Sigmoid colon (tissue), 4 donors: ENCODE measurements around the gene XKR3.

Experiments
- CTCF ChIP-seq, 4 experiments: fragments of 450-650 bp in 3 of 4; fragments of 200-600 bp in 1 of 4; IDR thresholded peaks; one replicate each; pipeline ENCODE4 v1.5.1; 2016 to 2019; ENCODE audit warnings: antibody characterized with exemption in 4 of 4, mild to moderate bottlenecking in 3 of 4, moderate library complexity in 2 of 4
- POLR2AphosphoS5 ChIP-seq, 4 donors: sonication (generic); formaldehyde crosslinking; IDR thresholded peaks; one replicate each; pipeline ENCODE4 v1.6.1; 2017; ENCODE audit warnings: antibody characterized with exemption in 4 of 4

GRCh38 chr22:16781764-16782329, 43.4 kb downstream of the XKR3 start:
- no peak for TF ChIP-seq CTCF (IDR thresholded peaks at IDR 0.05)
- no peak for TF ChIP-seq POLR2AphosphoS5 (IDR thresholded peaks at IDR 0.05)
